GM19099 (cell line): ENCODE data around the gene NDUFB10.

Source experiments
- POLR2A ChIP-seq: IDR thresholded peaks from 3 replicates; pipeline ENCODE4 v1.6.1; 2011; ENCODE audit warnings: low read depth; ENCODE audit not compliant: insufficient read length; ENCODE audit errors: extremely low read depth

The NDUFB10 gene

GRCh38 chr16:2008009-2008526 is 48.7 kb downstream of the NDUFB10 start:
- no peak for TF ChIP-seq POLR2A

- no peak for TF ChIP-seq POLR2A
These were observed 49.4 kb downstream of the NDUFB10 start for GRCh38 chr16:2008631-2009163.

GRCh38 chr16:2009164-2009711 is 49.9 kb downstream of the NDUFB10 start:
- no peak for TF ChIP-seq POLR2A

DNA sequence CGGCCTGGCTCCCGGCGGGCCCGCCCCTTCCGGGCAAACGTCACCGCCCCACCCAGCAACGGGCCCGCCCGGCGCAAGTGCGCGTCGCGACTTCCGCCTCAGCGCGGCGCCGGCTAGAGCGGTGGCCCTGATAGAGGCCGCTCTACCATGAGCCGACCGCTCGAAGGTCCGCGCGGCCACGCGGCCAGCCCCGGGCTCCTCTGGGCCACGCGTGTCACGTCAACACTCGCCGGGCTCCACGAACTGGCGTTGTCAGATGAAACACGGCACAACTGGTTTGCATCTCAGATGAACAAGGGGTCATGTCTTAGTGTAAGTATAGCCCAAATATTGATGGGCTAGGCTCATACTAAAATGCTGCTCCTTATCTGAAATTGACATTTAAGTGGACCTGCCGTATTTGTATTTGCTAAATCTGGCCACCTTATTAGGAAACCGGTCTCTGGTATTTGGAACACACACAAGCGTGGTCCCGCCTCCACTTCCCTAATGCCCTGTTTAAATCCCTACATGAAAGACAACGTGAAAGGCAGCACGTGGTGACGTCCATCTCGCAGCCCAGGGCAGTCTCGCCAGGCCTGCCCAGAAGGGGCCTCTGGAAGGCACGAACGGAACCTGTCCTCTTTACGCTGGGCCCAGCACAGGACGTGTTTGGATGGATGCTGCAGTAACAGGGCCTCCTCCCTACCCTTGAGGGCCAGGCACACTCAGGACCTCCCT is 50.6 kb downstream of the NDUFB10 start, which contains the start of gene ZNF598:
ZNF598 (minus strand) TSS at position 31 of the 720 bp plus-strand sequence.
- TF ChIP-seq POLR2A: peak; percentile 96
